Vagina (tissue), 2 donors: ENCODE results near the gene ENTHD1. TPM values are rescaled to one million over a fixed set of nuclear protein-coding genes. Genes with fewer than 3 reads are reported as not detected.

ENCODE experiments used
- DNase-seq, 2 donors: peaks; one replicate each; pipeline ENCODE4 v3.0.0-alpha.2; 2017; ENCODE audit errors: extremely low spot score in 2 of 2
- H3K27ac ChIP-seq: fragments of 200-600 bp; sonication (generic); one replicate; pipeline ENCODE4 v1.5.1; 2019
- H3K27me3 ChIP-seq: fragments of 200-600 bp; sonication (generic); one replicate; pipeline ENCODE4 v1.5.1; 2019
- H3K36me3 ChIP-seq, 2 donors: fragments of 200-600 bp; sonication (generic); one replicate each; pipeline ENCODE4 v1.5.1; 2017 to 2019
- H3K4me1 ChIP-seq: fragments of 200-600 bp; sonication (generic); one replicate; pipeline ENCODE4 v1.5.1; 2019
- H3K4me3 ChIP-seq, 2 donors: fragments of 200-600 bp; sonication (generic); 1 replicate in 1 of 2; 2 replicates in 1 of 2; pipeline ENCODE4 v1.5.1; 2016 to 2019
- H3K9me3 ChIP-seq: fragments of 200-600 bp; sonication (generic); one replicate; pipeline ENCODE4 v1.5.1; 2019
- CTCF ChIP-seq, 3 experiments: fragments of 450-650 bp in 2 of 3; fragments of 200-600 bp in 1 of 3; sonication (generic) in 1 of 3; IDR thresholded peaks; one replicate each; pipeline ENCODE4 v1.5.1; 2017 to 2019; ENCODE audit warnings: antibody characterized with exemption in 3 of 3, mild to moderate bottlenecking in 2 of 3, moderate library complexity in 2 of 3
- POLR2A ChIP-seq, 2 donors: fragments of 450-650 bp; IDR thresholded peaks; one replicate each; pipeline ENCODE4 v1.6.1; 2017; ENCODE audit warnings: antibody characterized with exemption in 2 of 2, mild to moderate bottlenecking in 2 of 2, moderate library complexity in 2 of 2
- POLR2AphosphoS5 ChIP-seq, 2 donors: sonication (generic); formaldehyde crosslinking; IDR thresholded peaks; one replicate each; pipeline ENCODE4 v1.9.0; 2017; ENCODE audit warnings: antibody characterized with exemption in 2 of 2, mild to moderate bottlenecking in 2 of 2, low read depth in 1 of 2; ENCODE audit not compliant: insufficient read depth in 1 of 2
- intact Hi-C: fragments of 100-400 bp; cut with DNase I; formaldehyde crosslinking; loops from one replicate; pipeline ENCODE4 v1.15.1; 2023
- total RNA-seq: library from RNA; depleted of rRNA; stranded (reverse); fragments of >200 nt; gene quantifications from one replicate; pipeline ENCODE4 v1.2.3, GENCODE V29; 2016

Gene ENTHD1
- total RNA-seq: not detected

- H3K9me3 ChIP-seq: no peaks in the 10 kb centered on the region
- intact Hi-C loops: no loop called here
- no peak within 1 kb of the TSS for H3K4me3 ChIP-seq
- no peaks in the 10 kb centered on the region for H3K36me3 ChIP-seq
- no peak within 1 kb of the TSS for H3K27ac ChIP-seq
- no peak for DNase-seq
- H3K27me3 ChIP-seq: no peaks in the 10 kb centered on the region
- H3K4me1 ChIP-seq: no peaks in the 10 kb centered on the region
- TF ChIP-seq POLR2A (IDR thresholded peaks at IDR 0.05): no peak
- TF ChIP-seq CTCF (IDR thresholded peaks at IDR 0.05): no peak
- TF ChIP-seq POLR2AphosphoS5 (IDR thresholded peaks at IDR 0.05; ENCODE audit: insufficient read depth in 1 of 2, low read depth in 1 of 2): no peak
Observed at GRCh38 chr22:39893526-39893925, at the start of gene ENTHD1. Gene ENTHD1, minus strand, starts transcription at chr22:39893760. Its CDS starts 6,012 bp downstream, at chr22:39887748.

GRCh38 chr22:39943337-39943736, 49.8 kb upstream of the ENTHD1 start:
- H3K4me3 ChIP-seq: no peak overlapping the region
- H3K4me1 ChIP-seq: no peaks in the 10 kb centered on the region
- H3K36me3 ChIP-seq: no peaks in the 10 kb centered on the region
- no peak for DNase-seq
- H3K27me3 ChIP-seq: no peaks in the 10 kb centered on the region
- H3K9me3 ChIP-seq: no peaks in the 10 kb centered on the region
- intact Hi-C loops: no loop called here
- no peak overlapping the region for H3K27ac ChIP-seq
- TF ChIP-seq POLR2A (IDR thresholded peaks at IDR 0.05) (no peak), POLR2AphosphoS5 (IDR thresholded peaks at IDR 0.05; ENCODE audit: insufficient read depth in 1 of 2, low read depth in 1 of 2) (no peak), CTCF (IDR thresholded peaks at IDR 0.05) (no peak)

GRCh38 chr22:39942439-39943230, 49.1 kb upstream of the ENTHD1 start:
- no peak overlapping the region for H3K4me3 ChIP-seq
- DNase-seq: no peak
- no peaks in the 10 kb centered on the region for H3K9me3 ChIP-seq
- H3K4me1 ChIP-seq: no peaks in the 10 kb centered on the region
- intact Hi-C loops: no loop called here
- TF ChIP-seq CTCF (IDR thresholded peaks at IDR 0.05) (no peak), POLR2A (IDR thresholded peaks at IDR 0.05) (no peak), POLR2AphosphoS5 (IDR thresholded peaks at IDR 0.05; ENCODE audit: insufficient read depth in 1 of 2, low read depth in 1 of 2) (no peak)
- H3K27me3 ChIP-seq: no peaks in the 10 kb centered on the region
- no peak overlapping the region for H3K27ac ChIP-seq
- no peaks in the 10 kb centered on the region for H3K36me3 ChIP-seq

GRCh38 chr22:39941601-39942000, 48.0 kb upstream of the ENTHD1 start:
- no peak for TF ChIP-seq POLR2AphosphoS5 (IDR thresholded peaks at IDR 0.05; ENCODE audit: insufficient read depth in 1 of 2, low read depth in 1 of 2)
- no peak for TF ChIP-seq POLR2A (IDR thresholded peaks at IDR 0.05)
- no peak for TF ChIP-seq CTCF (IDR thresholded peaks at IDR 0.05)
- Histone ChIP-seq H3K27me3 (no peaks in the 10 kb centered on the region), H3K4me1 (no peaks in the 10 kb centered on the region), H3K36me3 (no peaks in the 10 kb centered on the region), H3K9me3 (no peaks in the 10 kb centered on the region), H3K4me3 (no peak overlapping the region), H3K27ac (no peak overlapping the region)
- intact Hi-C loops: no loop called here
- DNase-seq: no peak

GRCh38 chr22:39940757-39941305, 47.3 kb upstream of the ENTHD1 start:
- no peaks in the 10 kb centered on the region for H3K9me3 ChIP-seq
- no peak overlapping the region for H3K4me3 ChIP-seq
- no peaks in the 10 kb centered on the region for H3K27me3 ChIP-seq
- H3K4me1 ChIP-seq: no peaks in the 10 kb centered on the region
- TF ChIP-seq CTCF (IDR thresholded peaks at IDR 0.05): no peak
- no peak for TF ChIP-seq POLR2AphosphoS5 (IDR thresholded peaks at IDR 0.05; ENCODE audit: insufficient read depth in 1 of 2, low read depth in 1 of 2)
- TF ChIP-seq POLR2A (IDR thresholded peaks at IDR 0.05): no peak
- no peak for DNase-seq
- H3K27ac ChIP-seq: no peak overlapping the region
- intact Hi-C loops: no loop called here
- H3K36me3 ChIP-seq: no peaks in the 10 kb centered on the region
